CD4-positive, alpha-beta T cell (primary cell): Measurements from ENCODE around the gene ITGA6. TPM values are rescaled to one million over a fixed set of nuclear protein-coding genes. Genes with fewer than 3 reads are reported as not detected.

Source experiments
- ATAC-seq: fragments of 200-7000 bp; cut with Tn5 transposase; one replicate; pipeline ENCODE4 v1.10.0; 2022; ENCODE audit warnings: mild to moderate bottlenecking; ENCODE audit not compliant: poor library complexity
- CTCF ChIA-PET: fragments of 350-600 bp; sonication (Branson Sonifier 250); formaldehyde crosslinking; loops from one replicate; lab custom pipeline; 2021; ENCODE audit warnings: antibody characterized with exemption, inconsistent platforms; lab: Charles Lee
- POLR2A ChIA-PET: fragments of 350-600 bp; sonication (Branson Sonifier 250); formaldehyde crosslinking; loops from one replicate; lab custom pipeline; 2021; ENCODE audit warnings: antibody characterized with exemption, inconsistent platforms; lab: Charles Lee
- DNase-seq, 14 experiments: peaks; one replicate each; pipeline ENCODE4 v3.0.0-alpha.2; 2013 to 2020; ENCODE audit warnings: mixed read lengths in 2 of 14
- H3K27ac ChIP-seq, 2 donors: one replicate each; pipeline versions ENCODE4 v1.5.1 to v1.7.0; 2013; ENCODE audit warnings: low read length in 2 of 2, low read depth in 1 of 2, mild to moderate bottlenecking in 1 of 2
- H3K27me3 ChIP-seq, 2 experiments: 1 replicate in 1 of 2; 2 replicates in 1 of 2; pipeline versions ENCODE4 v1.6.1 to v1.7.0; 2013; ENCODE audit warnings: low read length in 2 of 2, control low read depth in 1 of 2, mild to moderate bottlenecking in 1 of 2, moderate library complexity in 1 of 2; ENCODE audit not compliant: insufficient read depth in 2 of 2, control insufficient read depth in 1 of 2
- H3K36me3 ChIP-seq: one replicate; pipeline ENCODE4 v1.6.1; 2013; ENCODE audit warnings: low read length, control low read depth; ENCODE audit not compliant: insufficient read depth
- H3K4me1 ChIP-seq: one replicate; pipeline ENCODE4 v1.6.1; 2013; ENCODE audit warnings: low read length, control low read depth; ENCODE audit not compliant: insufficient read depth
- H3K4me3 ChIP-seq: one replicate; pipeline ENCODE4 v1.5.1; 2013; ENCODE audit warnings: mild to moderate bottlenecking, low read length, moderate library complexity
- H3K9me3 ChIP-seq, 2 experiments: 1 replicate in 1 of 2; 2 replicates in 1 of 2; pipeline versions ENCODE4 v1.6.1 to v1.7.0; 2013; ENCODE audit warnings: low read length in 2 of 2, mild to moderate bottlenecking in 2 of 2, control low read depth in 1 of 2, moderate library complexity in 1 of 2; ENCODE audit not compliant: control insufficient read depth in 1 of 2, insufficient read depth in 1 of 2
- H3K27ac Mint-ChIP-seq: one replicate; pipeline ENCODE4 v1.8.0; 2020; ENCODE audit warnings: mixed read lengths
- H3K27me3 Mint-ChIP-seq: one replicate; pipeline ENCODE4 v1.8.0; 2021; ENCODE audit warnings: mixed read lengths
- H3K36me3 Mint-ChIP-seq: one replicate; pipeline ENCODE4 v1.8.0; 2021; ENCODE audit warnings: low read depth, mixed read lengths
- H3K4me1 Mint-ChIP-seq: one replicate; pipeline ENCODE4 v1.8.0; 2021; ENCODE audit warnings: low read depth, mixed read lengths
- H3K4me3 Mint-ChIP-seq: one replicate; pipeline ENCODE4 v1.8.0; 2020; ENCODE audit warnings: mild to moderate bottlenecking, mixed read lengths
- H3K9me3 Mint-ChIP-seq: one replicate; pipeline ENCODE4 v1.8.0; 2020; ENCODE audit warnings: mixed read lengths
- intact Hi-C, 2 experiments: fragments of 100-400 bp; cut with DNase I in 1 of 2; cut with micrococcal nuclease in 1 of 2; formaldehyde crosslinking; loops; one replicate each; pipeline versions ENCODE4 v1.15.1 to v1.9.0; 2023 to 2025; cut with DNase I, micrococcal nuclease
- total RNA-seq, 174 experiments: library from RNA in 2 of 174; stranded (reverse) in 2 of 174; gene quantifications; one replicate each; pipeline ENCODE4 v1.2.3 and lab custom pipeline; 2021 to 2026
- TF ChIP-seq, protein P1 (sequence below): fragments of 200-600 bp; IDR thresholded peaks from one replicate; pipeline ENCODE4 v1.8.0; 2022; ENCODE audit warnings: antibody characterized with exemption, mild to moderate bottlenecking

The ITGA6 gene
- total RNA-seq, 2 experiments from 2014 or later, result 53.5 to 58.0 TPM

DNA sequence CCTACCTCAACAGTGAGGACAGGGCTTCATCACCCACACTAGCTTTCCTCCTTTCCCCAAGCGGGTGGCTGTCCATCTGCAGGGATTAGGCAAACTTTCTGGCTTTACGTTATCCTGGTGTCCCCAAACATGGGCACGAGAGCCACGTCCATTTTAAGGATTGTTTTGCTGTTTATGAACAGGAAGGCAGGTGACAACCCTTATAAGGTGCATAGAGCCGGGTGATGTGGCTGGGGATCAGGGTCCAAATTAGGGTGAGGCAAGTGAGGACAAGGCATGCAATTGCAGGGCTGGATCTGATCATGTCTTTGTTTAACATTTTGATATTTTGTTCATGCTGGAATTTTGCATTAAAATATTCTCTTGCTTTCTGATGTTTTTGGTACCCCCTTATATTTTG lies 27.6 kb upstream of the ITGA6 start:
- no peaks in the 10 kb centered on the region for H3K27me3 Mint-ChIP-seq
- ChIA-PET POLR2A (no interaction called here), CTCF (no interaction called here)
- Histone ChIP-seq H3K4me1 (no peaks in the 10 kb centered on the region), H3K27ac (no peak overlapping the region), H3K9me3 (no peaks in the 10 kb centered on the region), H3K36me3 (no peaks in the 10 kb centered on the region), H3K4me3 (no peak overlapping the region), H3K27me3 (no peaks in the 10 kb centered on the region)
- H3K9me3 Mint-ChIP-seq, result no peaks in the 10 kb centered on the region
- H3K36me3 Mint-ChIP-seq, result no peaks in the 10 kb centered on the region
- intact Hi-C loops, result no loop called here
- DNase-seq (no peak), ATAC-seq (no peak)
- no peak overlapping the region for H3K4me3 Mint-ChIP-seq
- no peaks in the 10 kb centered on the region for H3K4me1 Mint-ChIP-seq
- no peak overlapping the region for H3K27ac Mint-ChIP-seq
- TF ChIP-seq, protein P1, sequence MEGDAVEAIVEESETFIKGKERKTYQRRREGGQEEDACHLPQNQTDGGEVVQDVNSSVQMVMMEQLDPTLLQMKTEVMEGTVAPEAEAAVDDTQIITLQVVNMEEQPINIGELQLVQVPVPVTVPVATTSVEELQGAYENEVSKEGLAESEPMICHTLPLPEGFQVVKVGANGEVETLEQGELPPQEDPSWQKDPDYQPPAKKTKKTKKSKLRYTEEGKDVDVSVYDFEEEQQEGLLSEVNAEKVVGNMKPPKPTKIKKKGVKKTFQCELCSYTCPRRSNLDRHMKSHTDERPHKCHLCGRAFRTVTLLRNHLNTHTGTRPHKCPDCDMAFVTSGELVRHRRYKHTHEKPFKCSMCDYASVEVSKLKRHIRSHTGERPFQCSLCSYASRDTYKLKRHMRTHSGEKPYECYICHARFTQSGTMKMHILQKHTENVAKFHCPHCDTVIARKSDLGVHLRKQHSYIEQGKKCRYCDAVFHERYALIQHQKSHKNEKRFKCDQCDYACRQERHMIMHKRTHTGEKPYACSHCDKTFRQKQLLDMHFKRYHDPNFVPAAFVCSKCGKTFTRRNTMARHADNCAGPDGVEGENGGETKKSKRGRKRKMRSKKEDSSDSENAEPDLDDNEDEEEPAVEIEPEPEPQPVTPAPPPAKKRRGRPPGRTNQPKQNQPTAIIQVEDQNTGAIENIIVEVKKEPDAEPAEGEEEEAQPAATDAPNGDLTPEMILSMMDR, result no peak

DNA sequence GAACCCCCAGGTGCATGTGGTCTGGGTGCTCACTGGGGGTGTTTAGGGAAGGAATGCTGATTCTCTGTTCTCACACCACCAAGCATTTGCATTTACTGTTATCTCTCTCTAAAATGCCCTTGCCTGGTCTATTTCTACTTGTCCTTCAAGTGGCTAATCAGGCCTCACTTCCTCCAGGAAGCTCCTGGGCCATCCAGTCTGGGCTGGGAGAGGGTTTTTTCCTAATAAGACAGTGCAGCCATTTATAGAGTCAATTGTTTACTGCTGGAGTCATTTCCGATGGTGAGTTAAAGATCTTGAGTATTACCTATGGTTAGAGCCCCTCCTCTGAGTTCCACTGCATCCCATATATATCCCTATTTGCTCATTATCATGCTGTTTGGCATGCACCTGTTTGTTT lies 25.2 kb upstream of the ITGA6 start:
- no peak overlapping the region for H3K27ac ChIP-seq
- no peaks in the 10 kb centered on the region for H3K36me3 Mint-ChIP-seq
- ChIA-PET CTCF (no interaction called here), POLR2A (interaction anchor here (0.6 to 0.7 kb wide), 2 partner anchors 20 to 51 kb away, joined by 3 read pairs; no protein-coding TSS in a partner anchor)
- no peaks in the 10 kb centered on the region for H3K27me3 ChIP-seq
- no peak overlapping the region for H3K4me3 ChIP-seq
- intact Hi-C loops, result no loop called here
- H3K4me1 Mint-ChIP-seq, result no peaks in the 10 kb centered on the region
- H3K27me3 Mint-ChIP-seq, result no peaks in the 10 kb centered on the region
- no peak overlapping the region for H3K27ac Mint-ChIP-seq
- H3K4me1 ChIP-seq, result no peaks in the 10 kb centered on the region
- no peaks in the 10 kb centered on the region for H3K9me3 Mint-ChIP-seq
- TF ChIP-seq, protein P1, result no peak
- no peak overlapping the region for H3K4me3 Mint-ChIP-seq
- H3K36me3 ChIP-seq, result no peaks in the 10 kb centered on the region
- no peak for ATAC-seq
- DNase-seq, result no peak
- H3K9me3 ChIP-seq, result no peaks in the 10 kb centered on the region

DNA sequence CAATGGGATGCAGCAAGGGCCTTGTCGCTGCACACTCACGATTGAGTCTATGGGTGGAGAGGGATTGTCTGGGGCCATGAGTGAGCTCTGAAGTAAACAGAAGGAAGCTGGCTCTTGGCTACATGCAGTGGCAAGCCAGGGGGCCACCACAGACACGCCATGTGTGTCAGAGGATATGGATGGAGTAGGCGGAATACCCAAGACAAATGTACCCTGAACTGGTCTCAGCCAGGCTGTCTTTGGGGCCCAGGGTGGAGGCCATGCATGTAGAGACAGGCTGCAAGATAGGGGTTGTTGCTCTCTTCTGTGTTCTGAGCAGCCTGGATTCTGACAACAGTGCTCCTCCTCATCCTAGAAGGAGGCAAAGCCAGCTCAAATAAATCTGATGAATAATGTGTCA lies 24.0 kb upstream of the ITGA6 start:
- H3K9me3 Mint-ChIP-seq, result no peaks in the 10 kb centered on the region
- ChIA-PET CTCF (no interaction called here), POLR2A (no interaction called here)
- no peaks in the 10 kb centered on the region for H3K36me3 ChIP-seq
- no peak overlapping the region for H3K27ac ChIP-seq
- ATAC-seq (no peak), DNase-seq (no peak)
- no peaks in the 10 kb centered on the region for H3K4me1 ChIP-seq
- H3K4me3 ChIP-seq, result no peak overlapping the region
- H3K4me1 Mint-ChIP-seq, result no peaks in the 10 kb centered on the region
- intact Hi-C loops, result no loop called here
- no peak overlapping the region for H3K27ac Mint-ChIP-seq
- no peak overlapping the region for H3K4me3 Mint-ChIP-seq
- H3K27me3 Mint-ChIP-seq, result peaks cover under 1% of the 10 kb centered on the region
- no peaks in the 10 kb centered on the region for H3K9me3 ChIP-seq
- TF ChIP-seq, protein P1, result no peak
- H3K36me3 Mint-ChIP-seq, result no peaks in the 10 kb centered on the region
- H3K27me3 ChIP-seq, result no peaks in the 10 kb centered on the region
